ENCODE data around the gene ZKSCAN8. TPM values are rescaled to one million over a fixed set of nuclear protein-coding genes. Genes with fewer than 3 reads are reported as not detected.

The ZKSCAN8 gene
- total RNA-seq, 2 experiments from 2014 or later: 17.6 to 18.7 TPM

GRCh38 chr6:28206928-28207509 lies 65.3 kb downstream of the ZKSCAN8 start:
- ChIA-PET CTCF (no interaction called here), POLR2A (no interaction called here)
- peaks cover 57% of the 10 kb centered on the region for H3K27me3 Mint-ChIP-seq (ENCODE audit: low read depth)
- no peak for DNase-seq
- peaks cover 15% of the 10 kb centered on the region for H3K36me3 Mint-ChIP-seq (ENCODE audit: low read depth)
- ATAC-seq: no peak
- H3K4me3 Mint-ChIP-seq: peak overlapping the region; percentile 83
- peaks cover 7% of the 10 kb centered on the region for H3K9me3 Mint-ChIP-seq (ENCODE audit: insufficient read depth)
- H3K4me1 Mint-ChIP-seq (ENCODE audit: low read depth): peaks cover 30% of the 10 kb centered on the region
- peak overlapping the region; percentile 72 for H3K27ac Mint-ChIP-seq

DNA sequence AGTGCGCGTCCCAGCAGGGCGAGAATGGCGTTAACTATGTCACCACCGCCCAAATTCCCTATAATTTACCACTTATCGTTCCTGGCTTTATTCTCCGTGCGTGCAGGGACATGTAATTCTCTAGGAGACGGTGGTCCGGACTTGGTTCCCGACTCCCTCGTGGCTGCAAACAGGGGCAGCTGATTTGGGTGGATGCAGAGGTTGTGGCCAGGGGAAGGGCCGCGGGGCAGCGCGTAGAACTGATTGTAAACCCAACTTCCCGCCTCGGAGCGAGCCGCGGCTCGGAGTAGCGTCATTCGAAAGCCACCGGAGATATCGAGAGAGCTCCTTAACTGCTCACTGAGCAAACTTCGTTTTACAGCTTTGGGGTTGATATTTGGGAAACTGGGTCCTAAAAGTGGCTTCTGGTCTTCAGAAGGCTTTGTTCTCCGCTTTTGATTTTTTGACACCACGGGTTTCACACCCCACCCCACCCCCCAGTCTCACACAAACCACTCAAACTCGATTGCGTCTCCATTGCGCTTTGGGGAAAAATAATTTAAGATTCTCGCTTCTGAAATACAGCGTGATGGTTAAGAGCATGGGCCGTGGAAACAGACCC lies 65.9 kb downstream of the ZKSCAN8 start:
- Mint-ChIP-seq H3K36me3 (ENCODE audit: low read depth) (peaks cover 13% of the 10 kb centered on the region), H3K27ac (peak overlapping the region; percentile 72), H3K4me1 (ENCODE audit: low read depth) (peaks cover 30% of the 10 kb centered on the region), H3K4me3 (peak overlapping the region; percentile 83), H3K27me3 (ENCODE audit: low read depth) (peaks cover 61% of the 10 kb centered on the region), H3K9me3 (ENCODE audit: insufficient read depth) (peaks cover 7% of the 10 kb centered on the region)
- ChIA-PET POLR2A (interaction anchor here (0.8 kb wide), 1 partner anchor 369 kb away, joined by 4 read pairs; a partner anchor contains a TSS), CTCF (no interaction called here)
- ATAC-seq (peak; percentile 82), DNase-seq (peak; percentile 60)

DNA sequence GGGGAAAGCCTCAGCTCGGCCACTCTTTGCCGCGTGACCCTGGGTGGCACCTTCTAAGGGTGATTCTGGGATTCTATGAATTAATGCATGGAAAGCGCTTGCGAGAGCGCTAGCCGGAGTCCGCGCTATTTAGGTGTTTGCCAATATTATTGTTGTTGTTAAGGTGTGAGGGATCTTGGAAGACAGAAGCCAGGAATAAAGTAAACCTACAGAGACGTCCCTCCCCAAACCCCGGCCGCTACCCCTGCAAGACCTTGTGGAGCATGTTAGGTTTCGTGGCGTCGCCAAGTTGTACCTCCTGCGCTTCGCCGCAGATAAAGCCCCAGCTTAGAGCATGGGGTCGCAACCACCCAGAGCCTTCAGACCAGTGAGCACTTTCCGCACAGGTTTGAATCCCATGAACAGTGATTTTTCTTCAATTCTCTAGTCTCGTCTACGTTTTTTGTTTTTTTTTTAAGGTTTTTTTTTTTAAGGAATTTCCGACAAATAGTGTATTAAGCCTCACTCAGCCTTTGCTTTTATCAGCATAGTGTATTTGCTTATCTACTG lies 66.5 kb downstream of the ZKSCAN8 start:
- DNase-seq (no peak), ATAC-seq (no peak)
- Mint-ChIP-seq H3K27ac (no peak overlapping the region), H3K4me1 (ENCODE audit: low read depth) (peaks cover 34% of the 10 kb centered on the region), H3K4me3 (peak overlapping the region; percentile 83), H3K9me3 (ENCODE audit: insufficient read depth) (peaks cover 7% of the 10 kb centered on the region), H3K36me3 (ENCODE audit: low read depth) (peaks cover 13% of the 10 kb centered on the region), H3K27me3 (ENCODE audit: low read depth) (peaks cover 67% of the 10 kb centered on the region)
- POLR2A ChIA-PET: interaction anchor here (0.8 kb wide), 1 partner anchor 370 kb away, joined by 4 read pairs; a partner anchor contains a TSS
- CTCF ChIA-PET: no interaction called here

Other genes with a start within 250 kb of the ZKSCAN8 start
- gene OR2B2, start 229.5 kb upstream of the ZKSCAN8 start, total RNA-seq: not detected
- gene OR2B6, start 184.6 kb upstream of the ZKSCAN8 start, total RNA-seq: not detected
- under 1 TPM; 0.84 to 0.97 TPM for gene ZNF165, start 61.3 kb upstream of the ZKSCAN8 start, total RNA-seq
- gene ZSCAN16, start 17.3 kb upstream of the ZKSCAN8 start, total RNA-seq: 1 to 10 TPM; 2.9 to 4.5 TPM
- 1 to 10 TPM; 4.1 to 4.5 TPM for gene ZSCAN9, start 83.4 kb downstream of the ZKSCAN8 start, total RNA-seq
- gene ZKSCAN4, start 110.4 kb downstream of the ZKSCAN8 start, total RNA-seq: 1 to 10 TPM; 6.9 to 7.7 TPM
- gene NKAPL, start 117.4 kb downstream of the ZKSCAN8 start, total RNA-seq: not detected
- 1 to 10 TPM; 6.7 to 9.7 TPM for gene ZSCAN26, start 125.3 kb downstream of the ZKSCAN8 start, total RNA-seq
- gene PGBD1, start 139.7 kb downstream of the ZKSCAN8 start, total RNA-seq: 1 to 10 TPM; 3.6 to 4.0 TPM
- gene ZSCAN31, start 194.3 kb downstream of the ZKSCAN8 start, total RNA-seq: under 1 TPM; 0.68 to 0.78 TPM
- 1 to 10 TPM; 4.6 to 5.0 TPM for gene ZKSCAN3, start 208.1 kb downstream of the ZKSCAN8 start, total RNA-seq

Measured in activated CD8-positive, alpha-beta T cell treated with anti-CD3 and anti-CD28 coated beads, Interleukin-2, amount 10 ng/mL, durations not matched to agents 7 days and 5 days (primary cell).